ENCODE measurements around the gene POLR2F.
A peak's percentile ranks its signal among the peaks of the same experiment; 100 is the strongest.
"Not testable (repeated sequence)": the region's sequence is repeated elsewhere in the genome, so short reads cannot be mapped to it uniquely, and the experiment has no call there.

The POLR2F gene

DNA sequence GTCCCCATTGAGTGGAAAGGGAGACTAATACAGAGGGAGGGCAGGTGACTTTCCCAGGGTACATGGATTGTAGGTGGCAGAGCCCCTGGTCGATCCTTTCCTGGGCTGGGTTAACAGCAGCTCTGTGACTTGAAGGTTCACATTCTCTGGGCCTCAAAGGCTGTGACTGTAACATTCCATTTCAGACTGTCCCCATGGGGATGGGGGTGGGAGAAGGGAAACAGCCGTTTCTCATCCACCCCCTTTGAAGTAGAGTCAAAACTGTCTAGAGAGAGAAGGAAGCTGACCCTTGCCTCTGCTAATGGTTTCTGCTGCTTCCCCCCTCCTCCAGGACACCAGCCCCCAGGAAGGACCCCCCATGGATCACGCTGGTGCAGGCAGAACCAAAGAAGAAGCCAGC, 28.2 kb upstream of the POLR2F start:
- DNase-seq (ENCODE audit: low read depth, low spot score): no peak

DNA sequence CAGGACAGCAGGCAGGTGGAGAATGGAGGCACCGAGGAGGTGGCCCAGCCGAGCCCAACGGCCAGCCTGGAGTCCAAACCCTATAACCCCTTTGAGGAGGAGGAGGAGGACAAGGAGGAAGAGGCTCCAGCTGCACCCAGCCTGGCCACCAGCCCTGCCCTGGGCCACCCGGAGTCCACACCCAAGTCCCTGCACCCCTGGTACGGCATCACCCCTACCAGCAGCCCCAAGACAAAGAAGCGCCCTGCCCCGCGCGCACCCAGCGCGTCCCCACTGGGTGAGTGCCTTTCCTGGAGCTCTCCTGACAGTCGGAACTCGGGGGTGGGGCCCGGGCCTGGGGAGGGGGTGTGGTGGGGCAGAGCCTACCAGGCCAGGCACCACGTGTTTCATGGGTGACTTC, 27.7 kb upstream of the POLR2F start:
- DNase-seq (ENCODE audit: low read depth, low spot score): no peak

- DNase-seq (ENCODE audit: low read depth, low spot score): no peak
Measured at GRCh38 chr22:37926358-37926757, 27.1 kb upstream of the POLR2F start.

- no peak for DNase-seq (ENCODE audit: low read depth, low spot score)
Measured at GRCh38 chr22:37926771-37927636, 26.5 kb upstream of the POLR2F start.

GRCh38 chr22:37927637-37927936, 25.9 kb upstream of the POLR2F start:
- no peak for DNase-seq (ENCODE audit: low read depth, low spot score)

DNA sequence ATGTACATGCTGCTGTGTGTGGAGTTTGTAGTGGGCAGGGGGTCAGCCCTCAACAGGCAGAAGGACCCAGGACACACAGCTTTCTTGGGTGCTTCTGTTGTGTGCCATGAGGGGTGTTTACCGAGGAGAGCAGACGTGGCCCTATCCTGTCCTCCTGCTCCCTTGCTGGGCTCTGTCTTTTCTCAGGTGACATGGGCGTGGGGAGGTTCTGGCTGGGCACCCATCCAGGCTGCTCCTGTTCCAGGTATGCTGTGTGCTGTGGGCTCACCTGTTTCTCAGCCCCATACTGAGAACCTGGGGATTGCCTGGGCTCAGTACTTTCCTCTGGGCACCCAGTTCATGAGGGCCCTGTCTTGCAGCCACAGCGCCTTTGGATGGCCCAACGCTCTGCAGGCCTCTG, 24.1 kb upstream of the POLR2F start:
- DNase-seq (ENCODE audit: low read depth, low spot score): no peak

DNA sequence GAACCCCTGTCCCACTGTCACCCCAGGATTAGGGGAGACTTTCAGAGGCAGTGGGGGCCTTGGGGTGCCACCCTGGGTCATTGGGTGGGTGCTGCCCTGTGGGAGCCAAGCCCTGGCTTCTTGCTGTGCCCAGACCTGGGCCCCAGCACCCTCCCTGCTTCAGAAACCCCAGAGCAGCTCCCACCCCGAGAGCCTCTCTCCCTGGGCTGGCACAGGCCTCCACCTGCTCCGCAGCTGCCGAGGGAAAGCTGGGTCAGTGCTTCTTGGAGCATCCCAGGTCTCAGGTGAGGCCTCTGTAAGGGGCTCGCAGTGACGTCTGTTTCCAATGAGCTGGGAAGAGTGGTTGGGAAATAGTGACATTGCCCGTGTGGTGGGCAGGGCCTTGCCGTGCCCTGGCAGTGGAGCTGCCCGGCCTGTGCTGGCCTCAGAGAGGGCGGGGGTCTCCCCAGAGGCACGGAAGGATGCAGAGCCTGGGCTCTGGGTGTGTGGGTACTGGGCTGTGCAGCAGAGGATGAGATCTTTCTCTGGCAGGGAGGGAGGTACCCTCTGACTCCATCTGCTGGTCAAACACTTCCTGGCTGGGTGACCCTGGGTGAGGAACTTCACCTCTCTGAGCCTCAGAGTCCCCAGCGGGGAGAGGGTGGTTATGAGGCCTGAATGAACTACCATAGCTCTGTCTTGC, 23.1 kb upstream of the POLR2F start:
- DNase-seq (ENCODE audit: low read depth, low spot score): no peak

GRCh38 chr22:37930952-37931440, 22.5 kb upstream of the POLR2F start:
- no peak for DNase-seq (ENCODE audit: low read depth, low spot score)

DNA sequence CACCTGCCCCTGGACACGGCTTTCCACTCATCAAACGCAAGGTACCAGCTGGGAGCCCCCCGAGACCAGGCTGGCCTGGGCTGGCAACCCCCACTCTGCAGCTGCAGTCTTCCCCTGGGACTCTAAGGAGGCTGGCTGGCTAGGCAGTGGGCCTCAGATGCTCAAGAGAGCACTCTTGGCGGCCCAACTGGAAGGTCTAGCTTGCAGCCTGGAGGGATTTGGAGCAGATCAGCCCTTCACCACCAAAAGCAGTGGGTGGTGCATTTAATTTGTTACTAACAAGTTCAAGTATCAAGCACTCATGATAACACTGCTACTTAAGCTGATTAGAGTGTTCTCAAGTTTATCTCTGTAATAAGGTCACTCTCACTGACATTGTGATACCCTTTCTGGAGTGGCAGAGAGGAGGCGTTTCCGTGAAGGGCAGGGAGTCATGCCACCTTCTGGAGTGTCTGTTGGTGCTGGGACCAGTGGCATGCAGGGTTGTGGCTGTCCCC, 21.6 kb upstream of the POLR2F start:
- DNase-seq (ENCODE audit: low read depth, low spot score): no peak

DNA sequence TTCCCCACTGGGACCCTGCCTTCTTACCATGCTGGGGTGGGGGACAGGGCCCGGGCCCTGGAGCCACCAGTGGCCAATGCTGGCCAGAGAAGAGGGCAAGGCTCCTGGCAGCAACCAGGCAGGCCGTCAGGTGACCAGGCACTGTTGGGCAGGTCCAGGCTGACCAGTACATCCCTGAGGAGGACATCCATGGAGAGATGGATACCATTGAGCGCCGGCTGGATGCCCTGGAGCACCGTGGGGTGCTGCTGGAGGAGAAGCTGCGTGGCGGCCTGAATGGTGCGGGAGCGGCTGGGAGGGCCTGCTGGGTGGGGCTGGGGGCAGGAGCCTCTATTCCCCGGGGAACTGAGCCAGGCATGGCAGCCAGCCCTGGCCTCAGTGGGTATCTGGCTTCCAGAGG, 21.1 kb upstream of the POLR2F start:
- no peak for DNase-seq (ENCODE audit: low read depth, low spot score)

GRCh38 chr22:37932821-37933578, 20.5 kb upstream of the POLR2F start:
- no peak for DNase-seq (ENCODE audit: low read depth, low spot score)

DNA sequence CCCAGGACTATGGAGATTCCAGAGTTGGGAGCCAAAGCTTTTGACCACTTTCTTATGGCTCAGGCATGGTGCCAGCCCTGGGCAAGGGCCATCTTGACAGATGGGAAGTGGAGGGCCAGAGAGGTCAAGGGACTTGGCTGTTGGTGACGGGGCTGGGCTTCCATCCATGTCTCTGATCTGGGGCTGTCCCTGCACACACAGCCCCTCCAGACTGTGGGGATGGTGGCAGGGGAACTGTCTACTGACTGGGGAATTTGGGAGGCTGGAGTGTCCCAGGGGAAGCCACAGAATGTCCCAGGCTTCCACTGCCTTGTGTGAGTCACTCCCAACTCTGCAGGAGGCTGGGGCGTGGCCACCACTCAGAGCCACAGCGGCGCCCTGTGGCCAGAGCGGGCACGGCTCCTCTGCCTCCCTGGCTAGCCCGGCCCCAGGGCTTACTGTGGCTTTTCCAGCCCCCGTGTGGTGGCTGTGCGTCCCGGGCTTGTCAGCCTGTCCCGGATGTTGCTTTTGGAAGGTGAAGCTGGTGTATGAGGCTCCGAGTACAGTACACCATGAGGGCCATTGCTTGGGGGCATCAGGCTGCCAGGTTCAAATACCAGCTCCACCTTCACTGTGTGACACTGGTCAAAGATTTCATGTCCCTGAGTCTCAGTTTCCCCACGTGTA, 19.7 kb upstream of the POLR2F start:
- peak; percentile 82 for DNase-seq (ENCODE audit: low read depth, low spot score)

DNA sequence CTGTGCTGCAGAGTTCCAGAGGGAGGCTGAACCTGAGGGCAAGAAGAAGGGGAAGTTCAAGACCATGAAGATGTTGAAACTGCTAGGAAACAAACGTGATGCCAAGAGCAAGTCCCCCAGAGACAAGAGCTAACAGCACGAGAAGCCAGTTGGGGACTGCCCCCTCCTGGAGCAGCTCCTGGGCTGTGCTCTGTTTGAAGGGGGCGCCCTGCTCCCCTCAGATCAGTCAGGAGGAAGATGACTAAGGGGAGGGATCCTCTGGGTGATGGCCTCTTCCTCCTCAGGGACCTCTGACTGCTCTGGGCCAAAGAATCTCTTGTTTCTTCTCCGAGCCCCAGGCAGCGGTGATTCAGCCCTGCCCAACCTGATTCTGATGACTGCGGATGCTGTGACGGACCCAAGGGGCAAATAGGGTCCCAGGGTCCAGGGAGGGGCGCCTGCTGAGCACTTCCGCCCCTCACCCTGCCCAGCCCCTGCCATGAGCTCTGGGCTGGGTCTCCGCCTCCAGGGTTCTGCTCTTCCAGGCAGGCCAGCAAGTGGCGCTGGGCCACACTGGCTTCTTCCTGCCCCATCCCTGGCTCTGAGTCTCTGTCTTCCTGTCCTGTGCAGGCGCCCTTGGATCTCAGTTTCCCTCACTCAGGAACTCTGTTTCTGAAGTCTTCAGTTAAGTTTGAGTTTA, 12.7 kb upstream of the POLR2F start:
- no peak for DNase-seq (ENCODE audit: low read depth, low spot score)

DNA sequence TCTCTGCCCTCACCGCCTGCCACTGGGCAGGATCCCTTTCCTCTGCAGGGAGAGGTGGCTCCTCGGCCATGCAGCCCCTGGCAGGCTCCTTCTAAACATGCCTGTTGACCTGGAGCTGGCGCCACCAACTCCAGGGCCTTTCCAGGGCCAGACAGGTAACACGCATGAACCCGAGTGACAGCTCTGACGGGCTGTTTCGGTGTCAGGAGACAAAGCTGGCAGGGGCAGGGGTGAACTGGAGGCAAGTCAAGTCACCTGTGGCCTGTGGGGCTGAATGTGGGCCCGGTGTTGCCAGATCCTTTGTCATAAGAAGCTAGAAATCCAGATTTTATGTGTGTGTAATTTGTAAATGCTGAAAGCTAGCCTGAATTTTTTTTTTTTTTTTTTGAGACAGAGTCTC, 11.4 kb upstream of the POLR2F start:
- no peak for DNase-seq (ENCODE audit: low read depth, low spot score)

DNA sequence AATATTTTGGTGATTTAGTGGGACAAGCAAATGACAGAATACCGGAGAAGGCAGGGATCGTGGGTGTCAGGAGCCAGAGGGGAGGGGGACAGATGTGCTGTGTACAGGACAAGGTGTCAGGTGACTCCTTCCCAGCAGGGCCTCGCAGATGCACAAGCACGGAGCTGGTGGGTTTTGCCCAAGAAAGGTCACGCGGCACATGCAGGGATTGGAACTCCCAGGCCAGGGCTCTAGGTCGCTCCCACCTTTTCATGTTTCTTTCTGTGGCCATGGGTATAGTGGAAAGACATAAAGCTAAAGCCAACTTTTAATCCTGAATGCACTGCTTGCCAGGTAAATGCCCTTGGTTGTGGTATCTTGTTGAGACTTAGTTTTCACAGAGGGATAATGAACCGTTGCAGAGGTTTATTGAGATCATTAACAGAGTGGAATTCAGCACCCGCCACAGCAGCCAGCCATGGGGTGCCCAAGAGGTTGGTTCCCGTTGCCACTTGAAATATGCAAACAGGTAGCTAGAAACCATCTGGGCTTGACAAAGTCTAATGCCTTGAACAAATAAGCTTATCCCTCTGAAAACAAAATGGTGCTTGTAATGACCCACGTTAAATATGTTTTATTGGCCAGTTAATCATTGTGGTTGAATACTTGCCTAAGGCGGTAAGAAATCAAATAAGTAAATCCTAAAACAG, 10.2 kb upstream of the POLR2F start:
- no peak for DNase-seq (ENCODE audit: low read depth, low spot score)

DNA sequence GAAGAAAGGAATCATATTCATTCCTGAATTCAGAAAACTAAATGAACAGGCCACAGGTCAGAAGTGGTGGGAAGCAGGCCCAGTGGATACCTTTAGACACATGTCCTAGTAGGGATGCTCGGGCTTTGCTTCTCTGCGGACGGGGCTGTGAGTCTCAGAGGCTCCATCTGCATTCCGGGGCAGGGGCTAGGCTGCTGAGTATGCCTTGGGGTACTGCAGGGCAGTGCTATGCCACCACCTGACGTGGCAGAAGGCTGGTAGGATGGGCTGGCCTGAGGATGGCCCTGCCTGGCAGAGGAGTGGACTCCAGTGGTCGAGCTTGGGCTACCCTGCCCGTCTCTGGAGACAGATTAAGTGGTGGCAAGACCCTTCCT, 9.7 kb upstream of the POLR2F start:
- DNase-seq (ENCODE audit: low read depth, low spot score): no peak

- DNase-seq (ENCODE audit: low read depth, low spot score): not testable (repeated sequence)
Measured at GRCh38 chr22:37944423-37944822, 9.1 kb upstream of the POLR2F start.

DNA sequence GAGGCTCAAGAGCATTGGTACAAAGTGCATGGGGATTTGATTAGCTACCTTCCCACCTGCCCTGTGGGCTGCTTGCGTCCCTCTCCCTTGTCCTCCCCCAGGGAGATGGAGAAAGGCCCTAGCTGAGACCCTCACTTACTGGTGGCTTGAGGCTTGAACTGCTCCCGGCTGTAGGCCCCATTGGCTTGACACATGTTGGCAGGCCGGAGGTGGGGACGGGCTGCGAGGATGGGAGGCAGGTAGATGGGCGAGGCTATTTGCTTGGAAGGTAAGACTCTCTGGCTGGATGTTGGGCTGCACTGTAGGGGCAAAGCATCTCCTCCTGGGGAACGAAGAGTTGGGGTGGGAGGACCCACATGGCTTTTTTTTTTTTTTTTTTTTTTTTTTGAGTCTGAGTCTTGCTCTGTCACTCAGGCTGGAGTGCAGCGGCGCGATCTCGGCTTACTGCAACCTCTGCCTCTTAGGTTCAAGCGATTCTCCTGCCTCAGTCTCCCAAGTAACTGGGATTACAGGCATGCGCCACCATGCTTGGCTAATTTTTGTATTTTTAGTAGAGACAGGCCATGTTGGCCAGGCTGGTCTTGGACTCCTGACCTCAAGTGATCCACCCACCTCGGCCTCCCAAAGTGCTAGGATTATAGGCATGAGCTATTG, 6.2 kb upstream of the POLR2F start:
- not testable (repeated sequence) for DNase-seq (ENCODE audit: low read depth, low spot score)

GRCh38 chr22:37951305-37951704, 2.2 kb upstream of the POLR2F start:
- DNase-seq (ENCODE audit: low read depth, low spot score): no peak

DNA sequence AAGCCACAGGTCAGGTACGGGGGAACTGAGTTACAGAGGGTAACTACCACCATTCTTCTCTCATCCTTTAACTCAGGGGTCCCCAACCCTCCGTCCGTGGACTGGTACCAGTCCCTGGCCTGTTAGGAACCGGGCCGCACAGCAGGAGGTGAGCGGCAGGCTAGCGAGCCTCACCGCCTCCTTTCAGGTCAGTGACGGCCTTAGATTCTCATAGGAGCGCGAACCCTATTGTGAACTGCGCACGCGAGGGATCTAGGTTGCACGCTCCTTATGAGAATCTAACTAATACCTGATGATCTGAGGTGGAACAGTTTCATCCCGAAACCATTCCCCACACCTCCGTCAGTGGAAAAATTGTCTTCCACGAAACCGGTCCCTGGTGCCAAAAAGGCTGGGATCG, 870 bp upstream of the POLR2F start:
- not testable (repeated sequence) for DNase-seq (ENCODE audit: low read depth, low spot score)

Data from smooth muscle cell of the brain vasculature (primary cell).